ENCODE results near the gene NCBP1. TPM values are rescaled to one million over a fixed set of nuclear protein-coding genes. Genes with fewer than 3 reads are reported as not detected.

NCBP1 gene
- total RNA-seq, 2 experiments from 2014 or later: 50.7 to 53.5 TPM

- TF ChIP-seq CTCF (IDR thresholded peaks at IDR 0.05): no peak
- Mint-ChIP-seq H3K27me3 (no peaks in the 10 kb centered on the region), H3K9me3 (no peaks in the 10 kb centered on the region), H3K4me3 (no peak overlapping the region), H3K4me1 (ENCODE audit: low read depth) (peaks cover 7% of the 10 kb centered on the region), H3K36me3 (ENCODE audit: low read depth) (peaks cover 46% of the 10 kb centered on the region), H3K27ac (no peak overlapping the region)
- ChIA-PET CTCF (interaction anchor here (0.6 to 1.7 kb wide), 10 partner anchors 10 to 744 kb away, joined by 3 to 11 read pairs (median 4); partner anchors contain the start of gene TDRD7), POLR2A (interaction anchor here (0.6 to 2.0 kb wide), 4 partner anchors 25 to 187 kb away, joined by 3 to 15 read pairs (median 7); partner anchors contain the start of genes NCBP1, TDRD7 and TSTD2)
- H3K27ac ChIP-seq (ENCODE audit: low read depth in 1 of 2, low read length in 2 of 2): no peak overlapping the region
- no peaks in the 10 kb centered on the region for H3K9me3 ChIP-seq (ENCODE audit: control insufficient read depth in 1 of 2, insufficient read depth in 1 of 2, low read length in 2 of 2)
- peaks cover 4% of the 10 kb centered on the region for H3K4me1 ChIP-seq (ENCODE audit: insufficient read depth, low read length)
- no peak for DNase-seq
- ATAC-seq (ENCODE audit: poor library complexity): no peak
- peaks cover 31% of the 10 kb centered on the region for H3K36me3 ChIP-seq (ENCODE audit: insufficient read depth, low read length)
- intact Hi-C loops (cut with DNase I, micrococcal nuclease): loop anchor here (1.0 to 5.0 kb wide), 4 partner anchors 131 to 745 kb away; partner anchors contain the start of gene ZNF782 (in 1 of the 2)
- no peaks in the 10 kb centered on the region for H3K27me3 ChIP-seq (ENCODE audit: control insufficient read depth in 1 of 2, insufficient read depth in 2 of 2, low read length in 2 of 2)
- no peak overlapping the region for H3K4me3 ChIP-seq (ENCODE audit: low read length)
Measured at GRCh38 chr9:97599314-97599846, 34.2 kb upstream of the NCBP1 start.

- Mint-ChIP-seq H3K4me1 (ENCODE audit: low read depth) (peaks cover 7% of the 10 kb centered on the region), H3K4me3 (no peak overlapping the region), H3K27ac (no peak overlapping the region), H3K36me3 (ENCODE audit: low read depth) (peaks cover 59% of the 10 kb centered on the region), H3K27me3 (no peaks in the 10 kb centered on the region), H3K9me3 (no peaks in the 10 kb centered on the region)
- ChIA-PET CTCF (no interaction called here), POLR2A (no interaction called here)
- Histone ChIP-seq H3K4me3 (ENCODE audit: low read length) (no peak overlapping the region), H3K27ac (ENCODE audit: low read depth in 1 of 2, low read length in 2 of 2) (no peak overlapping the region), H3K9me3 (ENCODE audit: control insufficient read depth in 1 of 2, insufficient read depth in 1 of 2, low read length in 2 of 2) (no peaks in the 10 kb centered on the region), H3K4me1 (ENCODE audit: insufficient read depth, low read length) (peaks cover 4% of the 10 kb centered on the region), H3K27me3 (ENCODE audit: control insufficient read depth in 1 of 2, insufficient read depth in 2 of 2, low read length in 2 of 2) (no peaks in the 10 kb centered on the region), H3K36me3 (ENCODE audit: insufficient read depth, low read length) (peaks cover 44% of the 10 kb centered on the region)
- no peak for TF ChIP-seq CTCF (IDR thresholded peaks at IDR 0.05)
- intact Hi-C loops (cut with DNase I, micrococcal nuclease): no loop called here
- ATAC-seq (ENCODE audit: poor library complexity) (no peak), DNase-seq (no peak)
Measured at GRCh38 chr9:97600531-97601227, 32.9 kb upstream of the NCBP1 start.

- POLR2A ChIA-PET: no interaction called here
- ATAC-seq (ENCODE audit: poor library complexity): no peak
- H3K36me3 Mint-ChIP-seq (ENCODE audit: low read depth): peaks cover 62% of the 10 kb centered on the region
- Histone ChIP-seq H3K4me3 (ENCODE audit: low read length) (no peak overlapping the region), H3K27ac (ENCODE audit: low read depth in 1 of 2, low read length in 2 of 2) (no peak overlapping the region), H3K27me3 (ENCODE audit: control insufficient read depth in 1 of 2, insufficient read depth in 2 of 2, low read length in 2 of 2) (no peaks in the 10 kb centered on the region), H3K9me3 (ENCODE audit: control insufficient read depth in 1 of 2, insufficient read depth in 1 of 2, low read length in 2 of 2) (no peaks in the 10 kb centered on the region), H3K36me3 (ENCODE audit: insufficient read depth, low read length) (peaks cover 51% of the 10 kb centered on the region), H3K4me1 (ENCODE audit: insufficient read depth, low read length) (peaks cover 4% of the 10 kb centered on the region)
- peaks cover 7% of the 10 kb centered on the region for H3K4me1 Mint-ChIP-seq (ENCODE audit: low read depth)
- TF ChIP-seq CTCF (IDR thresholded peaks at IDR 0.05): no peak
- H3K27me3 Mint-ChIP-seq: no peaks in the 10 kb centered on the region
- intact Hi-C loops (cut with DNase I, micrococcal nuclease): no loop called here
- no peak overlapping the region for H3K4me3 Mint-ChIP-seq
- H3K9me3 Mint-ChIP-seq: no peaks in the 10 kb centered on the region
- CTCF ChIA-PET: no interaction called here
- no peak for DNase-seq
- no peak overlapping the region for H3K27ac Mint-ChIP-seq
Measured at GRCh38 chr9:97601228-97601898, 32.3 kb upstream of the NCBP1 start.
